ENCODE data around the gene WBP11.

DNA sequence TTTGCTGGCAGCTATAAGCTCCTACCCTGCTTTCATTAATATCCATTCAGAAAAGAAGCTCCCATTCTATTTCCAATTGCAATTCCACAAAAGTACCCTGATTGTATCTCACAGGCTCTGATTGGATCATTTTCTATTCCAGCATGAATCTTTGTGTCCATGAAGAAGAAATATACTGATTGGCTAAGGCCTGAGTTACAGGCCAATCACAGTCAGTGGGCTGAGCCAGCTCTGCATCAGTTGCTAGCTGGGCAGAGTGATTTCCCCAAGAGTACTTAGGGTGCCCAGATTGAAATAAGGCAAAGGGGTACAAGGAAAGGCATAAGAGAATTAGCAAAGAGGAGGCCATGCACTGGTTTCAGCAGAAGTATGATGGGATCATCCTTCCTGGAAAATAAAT lies 25.6 kb upstream of the WBP11 start:
- TF ChIP-seq, protein P1, sequence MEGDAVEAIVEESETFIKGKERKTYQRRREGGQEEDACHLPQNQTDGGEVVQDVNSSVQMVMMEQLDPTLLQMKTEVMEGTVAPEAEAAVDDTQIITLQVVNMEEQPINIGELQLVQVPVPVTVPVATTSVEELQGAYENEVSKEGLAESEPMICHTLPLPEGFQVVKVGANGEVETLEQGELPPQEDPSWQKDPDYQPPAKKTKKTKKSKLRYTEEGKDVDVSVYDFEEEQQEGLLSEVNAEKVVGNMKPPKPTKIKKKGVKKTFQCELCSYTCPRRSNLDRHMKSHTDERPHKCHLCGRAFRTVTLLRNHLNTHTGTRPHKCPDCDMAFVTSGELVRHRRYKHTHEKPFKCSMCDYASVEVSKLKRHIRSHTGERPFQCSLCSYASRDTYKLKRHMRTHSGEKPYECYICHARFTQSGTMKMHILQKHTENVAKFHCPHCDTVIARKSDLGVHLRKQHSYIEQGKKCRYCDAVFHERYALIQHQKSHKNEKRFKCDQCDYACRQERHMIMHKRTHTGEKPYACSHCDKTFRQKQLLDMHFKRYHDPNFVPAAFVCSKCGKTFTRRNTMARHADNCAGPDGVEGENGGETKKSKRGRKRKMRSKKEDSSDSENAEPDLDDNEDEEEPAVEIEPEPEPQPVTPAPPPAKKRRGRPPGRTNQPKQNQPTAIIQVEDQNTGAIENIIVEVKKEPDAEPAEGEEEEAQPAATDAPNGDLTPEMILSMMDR (conservative IDR thresholded peaks at IDR 0.05 in 1 of 2, IDR thresholded peaks at IDR 0.05 in 1 of 2; ENCODE audit: extremely low read depth in 1 of 2, insufficient read depth in 1 of 2, low read depth in 1 of 2, low read length in 2 of 2), result no peak
- TF ChIP-seq EZH2 (IDR thresholded peaks at IDR 0.05; ENCODE audit: borderline replicate concordance, low read length), result no peak
